Inferior parietal cortex (tissue), 1 donor: ENCODE data around the gene ISLR.
A peak's percentile ranks its signal among the peaks of the same experiment; 100 is the strongest.
"Not testable (repeated sequence)": the region's sequence is repeated elsewhere in the genome, so short reads cannot be mapped to it uniquely, and the experiment has no call there.

Experiments
- DNase-seq: peaks from one replicate; pipeline ENCODE4 v3.0.0-alpha.2; 2016; ENCODE audit errors: extremely low spot score

ISLR gene

GRCh38 chr15:74137537-74137894 is 36.0 kb upstream of the ISLR start:
- DNase-seq = no peak

GRCh38 chr15:74138642-74139041 is 34.9 kb upstream of the ISLR start:
- DNase-seq = no peak

GRCh38 chr15:74141591-74141990 is 31.9 kb upstream of the ISLR start:
- no peak for DNase-seq

- DNase-seq = no peak
Observed at GRCh38 chr15:74144153-74144775, 29.2 kb upstream of the ISLR start.

GRCh38 chr15:74146277-74146800 is 27.2 kb upstream of the ISLR start:
- DNase-seq = no peak

GRCh38 chr15:74147051-74147450 is 26.5 kb upstream of the ISLR start:
- DNase-seq = no peak

- no peak for DNase-seq
Observed at GRCh38 chr15:74155766-74156417, 17.6 kb upstream of the ISLR start.

DNA sequence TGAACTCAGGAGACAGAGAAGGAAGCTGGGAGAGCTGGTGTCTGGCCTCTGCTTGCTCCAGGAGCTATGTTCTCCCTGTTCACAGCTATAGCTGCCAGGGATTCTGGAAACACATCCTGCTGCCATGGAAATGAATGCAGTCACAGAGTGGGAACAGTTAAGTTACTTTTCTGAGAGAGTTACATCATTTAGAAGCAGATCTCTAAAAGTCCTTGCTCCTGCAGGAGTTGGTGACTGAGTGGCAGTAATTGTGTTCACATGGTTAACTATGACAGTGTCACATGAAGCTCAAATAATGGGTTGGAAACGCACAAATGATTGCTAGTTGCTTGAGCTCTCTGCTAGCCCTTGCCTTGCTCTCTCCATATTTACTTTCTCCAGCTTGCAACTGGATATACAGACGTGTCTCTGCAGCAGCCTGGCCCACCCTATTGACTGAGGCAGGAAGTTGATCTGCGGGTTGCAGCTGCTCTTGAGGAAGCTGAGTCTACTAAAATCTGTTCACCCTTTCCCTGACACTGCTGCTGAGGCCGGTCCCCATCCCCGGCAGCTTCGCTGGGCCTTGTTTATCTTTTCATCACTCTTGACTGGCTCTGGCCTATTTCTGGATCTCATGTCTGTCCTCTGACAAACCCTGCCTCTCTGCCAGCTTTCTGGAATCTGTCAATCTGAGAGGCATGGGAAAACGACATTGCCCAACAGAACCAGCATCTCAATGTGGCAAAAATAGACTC is 16.7 kb upstream of the ISLR start:
- peak; percentile 58 for DNase-seq

GRCh38 chr15:74157868-74158827 is 15.4 kb upstream of the ISLR start:
- DNase-seq = no peak

- no peak for DNase-seq
Observed at GRCh38 chr15:74158855-74159650, 14.5 kb upstream of the ISLR start.

DNA sequence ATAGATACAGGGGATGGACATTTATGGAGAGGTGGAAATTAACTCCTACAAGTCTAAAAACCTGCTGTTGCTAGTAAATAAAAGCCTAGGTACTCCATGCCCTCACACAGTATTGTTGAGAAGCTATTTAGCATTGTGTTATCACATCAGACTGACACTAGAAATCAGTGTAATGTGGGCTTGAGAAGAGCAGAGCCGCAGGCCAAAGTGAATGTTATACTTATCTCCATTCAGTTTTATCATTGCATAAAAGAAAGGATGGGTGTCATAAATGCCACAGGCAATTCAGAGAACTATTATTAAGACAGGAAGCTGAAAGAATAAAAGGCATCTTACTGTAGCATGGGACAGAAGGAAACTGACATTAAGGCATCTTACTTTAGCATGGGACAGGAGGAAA is 13.7 kb upstream of the ISLR start:
- no peak for DNase-seq

DNA sequence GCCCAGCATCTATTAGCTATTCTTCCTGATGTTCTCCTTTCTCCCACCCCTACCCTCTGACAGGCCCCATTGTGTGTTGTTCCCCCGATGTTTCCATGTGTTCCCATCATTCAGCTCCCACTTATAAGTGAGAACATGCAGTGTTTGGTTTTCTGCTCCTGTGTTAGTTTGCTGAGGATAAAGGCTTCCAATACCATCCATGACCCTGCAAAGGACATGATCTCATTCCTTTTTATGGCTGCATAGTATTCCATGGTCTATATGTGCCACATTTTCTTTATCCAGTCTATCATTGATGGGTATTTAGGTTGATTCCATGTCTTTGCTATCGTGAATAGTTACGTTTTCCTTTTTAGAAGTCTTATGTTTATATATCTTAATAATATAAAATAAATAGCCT is 13.1 kb upstream of the ISLR start:
- DNase-seq = not testable (repeated sequence)

DNA sequence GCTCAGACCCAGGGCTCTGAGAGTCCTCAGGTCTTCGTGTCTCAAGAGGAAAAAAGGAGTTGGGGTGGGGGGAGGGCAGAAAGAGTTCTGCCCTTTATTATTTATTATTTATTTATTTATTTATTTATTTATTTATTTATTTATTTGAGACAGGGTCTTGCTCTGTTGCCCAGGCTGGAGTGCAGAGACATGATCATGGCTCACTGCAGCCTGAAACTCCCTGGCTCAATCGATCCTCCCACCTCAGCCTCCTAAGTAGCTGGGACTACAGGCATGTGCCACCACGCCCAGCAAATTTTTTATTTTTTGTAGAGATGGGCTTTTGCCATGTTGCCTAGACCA is 11.3 kb upstream of the ISLR start:
- DNase-seq = not testable (repeated sequence)

DNA sequence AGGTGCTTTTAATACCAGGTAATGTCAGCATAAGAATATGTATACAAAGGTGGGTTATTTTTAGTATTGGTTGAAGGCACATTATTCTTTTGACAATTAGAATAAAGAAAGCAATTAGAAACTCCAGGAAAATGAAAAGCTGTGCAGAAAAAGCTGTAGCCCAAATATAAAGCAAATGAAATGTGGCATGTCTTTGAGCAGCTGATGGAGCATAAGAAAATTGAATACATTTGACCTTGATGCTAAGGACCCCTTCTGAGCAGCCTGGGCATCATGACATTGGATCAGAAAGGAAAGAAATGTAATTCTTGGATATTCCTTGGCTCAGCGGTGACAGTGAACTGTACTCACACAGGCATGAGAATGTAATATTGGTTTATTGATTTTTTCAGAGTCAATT is 8.0 kb upstream of the ISLR start:
- DNase-seq = no peak

DNA sequence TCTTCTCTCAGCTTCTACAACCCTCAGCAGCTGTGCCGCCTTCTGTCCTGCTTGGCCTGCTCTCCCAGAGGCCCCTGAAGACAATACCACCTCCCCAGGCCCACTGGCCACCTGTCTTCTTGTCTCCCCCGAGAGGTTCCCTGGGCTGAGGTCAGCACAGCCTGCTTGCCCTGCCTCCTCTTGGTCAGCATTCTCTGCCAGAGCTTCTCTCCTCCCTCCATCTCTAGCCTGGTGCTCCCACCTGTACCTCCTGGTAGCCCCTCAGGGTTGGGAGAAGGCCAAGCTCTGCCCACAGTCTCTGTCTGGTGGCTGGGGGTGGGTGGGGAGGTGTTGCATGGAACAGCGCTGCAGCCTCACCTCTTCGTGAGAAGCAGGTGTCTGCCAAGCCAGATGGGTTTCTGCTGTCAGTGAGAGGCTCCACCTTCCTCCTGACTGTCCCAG is 5.6 kb upstream of the ISLR start:
- DNase-seq = no peak

- DNase-seq = no peak
Observed at GRCh38 chr15:74168711-74169126, 4.8 kb upstream of the ISLR start.

DNA sequence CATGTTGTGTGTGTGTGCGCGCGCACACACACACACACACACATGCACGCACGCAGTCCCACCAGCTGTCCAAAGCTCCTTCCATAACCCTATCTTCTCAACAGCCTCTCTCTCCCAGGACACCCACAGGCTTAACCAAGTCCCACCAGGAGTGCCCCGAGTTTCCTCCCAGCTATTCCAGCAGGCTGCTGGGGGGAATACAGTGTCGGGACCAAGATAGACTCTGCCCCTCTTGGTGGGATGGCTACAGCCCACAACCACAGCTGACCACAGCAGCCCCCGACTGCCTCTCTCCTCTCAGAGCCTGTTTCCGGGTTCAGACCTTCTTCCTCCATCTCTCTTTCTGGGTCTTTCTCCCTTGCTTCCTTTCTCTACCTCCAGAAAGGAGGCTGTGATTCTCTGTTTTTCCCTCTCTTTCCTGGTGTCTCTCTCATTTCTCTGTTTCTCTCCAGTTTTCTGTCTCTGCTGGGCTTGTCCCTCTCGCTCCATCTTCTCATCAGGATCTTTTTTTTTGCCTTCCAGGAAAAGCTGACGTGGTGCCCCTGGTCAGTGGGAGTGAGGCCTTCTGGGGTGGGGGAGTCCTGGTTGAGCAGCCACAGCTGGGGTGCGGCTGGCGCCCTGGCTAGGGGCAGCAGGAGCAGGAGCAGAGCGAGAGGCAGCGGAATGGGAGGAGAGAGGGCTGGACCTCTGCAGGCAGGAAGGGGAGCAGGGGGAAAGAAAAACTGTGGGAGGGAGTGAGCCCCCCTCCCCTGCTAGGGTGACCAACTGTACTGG is 3.3 kb upstream of the ISLR start:
- no peak for DNase-seq

- DNase-seq = no peak
Observed at GRCh38 chr15:74170875-74171578, 2.5 kb upstream of the ISLR start.

DNA sequence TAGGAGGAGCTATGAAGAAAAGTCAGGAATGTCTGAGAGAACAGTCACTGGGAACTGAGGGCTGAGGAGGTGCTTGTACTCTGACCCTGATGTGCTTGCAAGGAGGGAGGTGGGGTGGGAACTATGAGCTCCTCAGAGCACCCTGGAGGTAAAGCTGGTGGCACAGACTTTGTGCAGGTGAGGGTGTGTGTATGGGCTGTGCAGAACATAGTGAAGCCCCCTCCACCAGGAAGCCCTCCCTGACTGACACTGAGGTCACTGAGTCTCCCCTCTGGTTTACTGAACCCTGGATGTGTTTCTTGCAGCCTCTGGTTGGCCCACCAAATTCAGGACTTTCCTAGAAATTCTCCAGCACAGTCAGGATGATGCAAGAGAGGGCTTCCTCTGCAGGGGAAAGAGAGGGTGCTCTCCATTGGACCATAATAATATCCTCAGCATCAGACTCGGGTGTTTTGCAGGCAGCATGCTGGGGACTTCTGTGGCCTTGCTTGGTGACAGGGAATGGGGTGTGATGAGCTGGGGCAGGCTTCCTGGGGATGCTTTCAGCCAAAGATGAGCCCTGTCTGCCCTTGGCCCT is 1.5 kb upstream of the ISLR start:
- DNase-seq = no peak
